NCI-H2171 treated with DMSO at 0.1 percent for 48 hours (cell line): ENCODE results near the gene RIN3.
A peak's percentile ranks its signal among the peaks of the same experiment; 100 is the strongest.

Experiments
- DNase-seq: peaks from one replicate; lab custom pipeline; 2025; lab: John Stamatoyannopoulos, UW

The RIN3 gene

GRCh38 chr14:92513204-92513965, at the start of gene RIN3:
Gene RIN3, plus strand, starts transcription at chr14:92513781. Its CDS starts 152 bp downstream, at chr14:92513933.
- DNase-seq: no peak

GRCh38 chr14:92464156-92464555, 49.4 kb upstream of the RIN3 start:
- DNase-seq: no peak

- no peak for DNase-seq
Observed at GRCh38 chr14:92464716-92465115, 48.9 kb upstream of the RIN3 start.

GRCh38 chr14:92465353-92466055, 48.1 kb upstream of the RIN3 start:
- DNase-seq: no peak

GRCh38 chr14:92466059-92466458, 47.5 kb upstream of the RIN3 start:
- no peak for DNase-seq

GRCh38 chr14:92469515-92469914, 44.1 kb upstream of the RIN3 start:
- DNase-seq: no peak

GRCh38 chr14:92470215-92470614, 43.4 kb upstream of the RIN3 start:
- peak; percentile 86 for DNase-seq

GRCh38 chr14:92470811-92471210, 42.8 kb upstream of the RIN3 start:
- peak; percentile 65 for DNase-seq

GRCh38 chr14:92471919-92472318, 41.7 kb upstream of the RIN3 start:
- DNase-seq: peak; percentile 66

- DNase-seq: no peak
Observed at GRCh38 chr14:92472860-92473259, 40.7 kb upstream of the RIN3 start.

- DNase-seq: no peak
Observed at GRCh38 chr14:92473261-92473968, 40.2 kb upstream of the RIN3 start.

- DNase-seq: no peak
Observed at GRCh38 chr14:92473969-92474535, 39.5 kb upstream of the RIN3 start.

GRCh38 chr14:92475037-92475436, 38.5 kb upstream of the RIN3 start:
- DNase-seq: no peak

GRCh38 chr14:92475451-92476187, 38.0 kb upstream of the RIN3 start:
- no peak for DNase-seq

GRCh38 chr14:92480856-92481255, 32.7 kb upstream of the RIN3 start:
- DNase-seq: no peak

GRCh38 chr14:92481386-92481785, 32.2 kb upstream of the RIN3 start:
- no peak for DNase-seq

GRCh38 chr14:92481811-92482555, 31.6 kb upstream of the RIN3 start:
- DNase-seq: no peak

- no peak for DNase-seq
Observed at GRCh38 chr14:92482621-92483319, 30.8 kb upstream of the RIN3 start.

GRCh38 chr14:92484132-92484823, 29.3 kb upstream of the RIN3 start:
- no peak for DNase-seq

- DNase-seq: no peak
Observed at GRCh38 chr14:92486881-92487280, 26.7 kb upstream of the RIN3 start.
